A549 (cell line): Measurements from ENCODE around the gene PHOSPHO2.
"Not testable (repeated sequence)": the region's sequence is repeated elsewhere in the genome, so short reads cannot be mapped to it uniquely, and the experiment has no call there.

Source experiments
- BCL3 ChIP-seq: fragments of >200 bp; sonication (Bioruptor Twin); formaldehyde crosslinking; IDR thresholded peaks from 3 replicates; pipeline ENCODE4 v1.6.1; 2016
- CHD4 ChIP-seq: fragments of 200-600 bp; sonication (generic); IDR thresholded peaks from 2 replicates; pipeline ENCODE4 v1.6.1; 2016; ENCODE audit warnings: antibody characterized with exemption, mild to moderate bottlenecking, borderline replicate concordance
- CTCF ChIP-seq: fragments of >200 bp; sonication (Bioruptor Twin); formaldehyde crosslinking; IDR thresholded peaks from 3 replicates; pipeline ENCODE4 v1.5.1; 2016
- JUN ChIP-seq, 2 experiments: fragments of >200 bp; sonication (Bioruptor Twin); formaldehyde crosslinking; IDR thresholded peaks; 2 replicates in 1 of 2; 3 replicates in 1 of 2; pipeline ENCODE4 v1.6.1; 2016 to 2017
- SMC3 ChIP-seq: fragments of >200 bp; sonication (Bioruptor Twin); formaldehyde crosslinking; IDR thresholded peaks from 3 replicates; pipeline ENCODE4 v1.6.1; 2018; ENCODE audit warnings: inconsistent platforms

GRCh38 chr2:169699173-169699572 is 4.9 kb downstream of the PHOSPHO2 start:
- TF ChIP-seq JUN (IDR thresholded peaks at IDR 0.05); SMC3; CTCF; CHD4; BCL3: not testable (repeated sequence)
